Fibroblast of upper back skin (primary cell): ENCODE results near the gene BMPR1B.

Source experiments
- DNase-seq: peaks from one replicate; pipeline ENCODE4 v3.0.0-alpha.2; 2013

The BMPR1B gene

GRCh38 chr4:94968493-94968892 lies 210.7 kb downstream of the BMPR1B start:
- no peak for DNase-seq

- DNase-seq: no peak
Measured at GRCh38 chr4:94970650-94971049, 212.9 kb downstream of the BMPR1B start.

- DNase-seq: peak; percentile 43
Measured at GRCh38 chr4:94974773-94975172, 217.0 kb downstream of the BMPR1B start.

DNA sequence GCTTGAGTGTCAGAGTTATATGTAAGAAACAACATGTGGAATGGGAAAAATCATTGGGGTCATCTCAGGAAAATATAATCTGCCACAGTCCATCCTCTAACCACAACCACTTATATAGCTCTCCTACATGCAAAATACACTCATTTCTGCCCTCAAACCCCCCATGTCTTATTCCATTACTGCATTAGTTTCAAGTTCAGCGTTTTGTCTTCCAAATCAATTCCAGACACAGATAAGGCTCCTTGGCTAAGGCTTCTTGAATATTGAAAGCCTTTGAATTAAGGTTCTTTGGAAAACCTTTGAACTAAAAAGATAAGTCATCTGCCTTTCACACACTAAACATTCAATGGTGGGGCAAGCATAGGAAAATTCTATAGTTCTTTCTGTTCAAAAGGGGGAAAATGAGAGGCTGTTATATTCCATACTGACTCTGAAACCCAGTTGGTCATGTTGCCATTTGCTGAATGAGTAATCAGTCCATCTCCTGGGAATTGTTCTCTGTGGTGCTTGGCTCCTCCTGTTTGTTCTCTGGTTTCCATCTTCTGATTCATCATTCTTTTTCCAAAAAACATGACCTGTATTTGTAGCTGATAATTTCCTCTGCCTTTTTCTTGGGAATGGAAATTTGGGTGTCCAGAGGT lies 218.7 kb downstream of the BMPR1B start:
- peak; percentile 94 for DNase-seq

GRCh38 chr4:94978904-94979303 lies 221.1 kb downstream of the BMPR1B start:
- peak; percentile 81 for DNase-seq

GRCh38 chr4:94979621-94980020 lies 221.9 kb downstream of the BMPR1B start:
- DNase-seq: peak; percentile 24

DNA sequence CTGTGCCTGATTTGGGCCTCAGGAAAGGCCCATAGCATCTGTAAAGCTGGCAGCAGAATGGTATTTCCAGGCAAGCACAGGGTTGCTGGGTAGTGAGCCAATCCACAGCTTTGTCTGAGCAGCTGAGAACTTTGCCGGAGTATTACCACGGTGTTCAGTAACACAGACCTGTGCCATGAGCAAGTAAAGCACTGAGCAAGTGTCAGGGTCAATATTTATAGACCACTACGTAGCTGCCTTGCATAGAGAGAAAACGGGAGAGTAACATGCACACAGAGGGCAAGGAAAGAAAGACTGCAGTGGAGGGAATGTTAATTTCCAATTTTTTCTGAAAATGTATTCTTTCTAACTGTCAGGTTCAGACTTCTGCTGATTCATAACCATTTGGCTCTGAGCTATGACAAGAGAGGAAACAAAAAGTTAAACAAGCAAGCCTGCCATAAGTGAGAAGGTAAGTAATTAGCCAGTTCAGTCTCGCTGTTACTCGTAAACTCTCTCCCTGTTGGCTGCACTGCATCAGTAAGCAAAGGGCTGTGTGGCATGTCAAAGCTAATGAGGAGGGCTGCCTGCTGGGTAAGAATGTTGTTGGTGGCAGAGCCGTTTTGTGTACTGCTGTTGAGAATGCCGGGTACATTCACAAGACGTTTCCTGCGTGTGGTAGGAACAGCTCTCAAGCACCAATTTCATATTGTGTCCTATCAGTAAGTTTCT lies 238.1 kb downstream of the BMPR1B start:
- DNase-seq: no peak

DNA sequence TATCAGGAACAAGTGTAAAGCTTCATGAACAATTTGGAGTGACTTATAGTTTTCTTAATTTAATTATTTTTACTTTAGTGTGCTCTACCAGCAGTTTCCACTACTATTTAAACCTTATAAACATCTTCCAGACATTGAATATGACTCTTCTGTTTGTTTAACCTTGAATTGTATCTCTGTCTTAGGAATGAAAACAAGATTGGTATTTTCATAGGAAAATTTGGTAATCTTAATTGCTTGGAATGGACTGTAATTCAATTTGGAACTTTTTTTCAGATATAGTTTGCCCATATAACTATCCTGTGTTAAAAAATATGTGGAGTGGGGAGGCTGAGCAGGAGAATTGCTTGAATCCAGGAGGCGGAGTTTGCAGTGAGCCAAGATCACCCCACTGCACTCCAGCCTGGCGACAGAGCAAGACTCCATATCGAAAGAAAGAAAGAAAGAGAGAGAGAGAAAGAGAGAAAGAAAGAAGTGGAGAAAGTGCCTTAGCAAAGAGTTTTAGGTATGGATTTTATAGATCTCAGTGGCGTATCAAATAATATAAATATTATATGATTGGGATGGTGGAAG lies 242.4 kb downstream of the BMPR1B start:
- no peak for DNase-seq

DNA sequence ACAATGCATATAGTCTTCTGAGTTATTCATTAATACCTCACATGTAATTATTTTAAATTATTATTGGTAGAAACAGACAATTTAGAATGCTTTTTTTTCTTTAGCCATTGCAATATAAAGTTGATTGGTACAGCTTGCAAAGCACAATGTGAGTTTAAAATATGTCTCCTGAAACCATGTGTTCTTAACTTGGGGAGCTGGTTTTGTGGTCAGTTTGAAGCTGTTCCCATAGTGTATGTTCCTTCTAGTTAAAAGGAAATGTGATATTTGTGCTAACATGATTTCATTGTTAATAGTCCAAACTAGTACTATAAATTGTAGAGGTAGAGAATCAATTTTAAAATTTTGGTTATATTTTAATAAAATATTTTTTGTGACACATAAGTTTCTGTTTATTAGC lies 247.2 kb downstream of the BMPR1B start:
- no peak for DNase-seq

DNA sequence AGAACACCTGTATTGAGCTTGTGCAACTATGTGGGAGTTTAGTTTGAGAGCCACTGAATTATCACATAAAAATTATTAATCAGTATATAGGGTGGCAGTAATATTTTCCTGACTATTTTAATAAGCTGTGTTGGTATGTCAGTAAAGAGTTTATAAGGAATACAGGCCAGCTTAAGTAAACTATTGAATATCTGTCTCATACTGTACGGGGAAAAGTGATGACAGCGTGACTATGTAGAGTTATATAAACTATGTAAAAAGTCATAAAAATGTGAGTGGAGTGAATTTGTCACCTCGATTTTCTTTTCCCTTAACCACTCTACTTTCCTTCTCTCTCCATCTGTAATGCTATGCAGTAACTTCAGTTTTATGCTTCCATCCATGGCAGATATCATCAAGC lies 250.2 kb downstream of the BMPR1B start:
- DNase-seq: no peak

DNA sequence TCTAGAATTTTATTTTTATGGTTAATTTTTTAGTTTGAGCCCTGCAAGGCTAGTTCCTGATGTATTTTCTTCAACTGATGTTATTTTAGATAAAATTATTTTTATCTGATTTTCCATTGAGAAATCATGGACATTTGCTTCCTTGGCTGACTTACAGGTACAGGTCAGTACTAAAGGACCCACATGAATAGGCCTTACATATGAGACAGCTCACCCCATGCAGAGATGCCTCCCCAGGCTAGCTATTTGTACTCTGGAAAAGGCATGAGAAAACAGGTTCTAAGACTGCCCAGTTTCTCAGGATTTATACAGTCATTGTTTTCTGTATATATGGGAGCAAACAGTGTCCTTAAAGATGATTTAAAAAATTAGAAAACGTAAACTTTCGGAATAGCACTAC lies 255.5 kb downstream of the BMPR1B start:
- DNase-seq: no peak

GRCh38 chr4:95014068-95014467 lies 256.3 kb downstream of the BMPR1B start:
- DNase-seq: no peak

- DNase-seq: no peak
Measured at GRCh38 chr4:95017305-95018064, 259.7 kb downstream of the BMPR1B start.

- DNase-seq: no peak
Measured at GRCh38 chr4:95018785-95019184, 261.0 kb downstream of the BMPR1B start.

GRCh38 chr4:95020521-95020920 lies 262.8 kb downstream of the BMPR1B start:
- DNase-seq: no peak

- DNase-seq: peak; percentile 61
Measured at GRCh38 chr4:95021099-95021498, 263.3 kb downstream of the BMPR1B start.

DNA sequence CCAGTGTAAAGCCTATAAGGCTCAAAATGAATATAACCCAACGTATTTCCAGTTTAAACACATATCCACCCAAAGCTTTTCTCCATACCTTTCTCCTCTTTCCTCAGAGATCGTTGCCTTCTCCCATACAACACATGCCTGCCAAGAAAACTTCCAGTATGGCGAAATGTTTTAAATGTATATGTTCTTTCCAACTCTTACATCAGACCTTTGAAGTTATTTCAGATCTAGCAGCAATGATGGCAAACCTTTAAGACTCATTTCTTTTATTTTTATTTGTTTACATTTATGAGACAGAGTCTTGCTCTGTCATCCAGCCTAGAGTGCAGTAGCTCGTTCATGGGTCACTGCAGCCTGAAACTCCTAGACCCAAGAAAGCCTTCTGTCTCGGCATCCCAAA lies 265.4 kb downstream of the BMPR1B start:
- DNase-seq: peak; percentile 44

- no peak for DNase-seq
Measured at GRCh38 chr4:95027905-95028618, 270.3 kb downstream of the BMPR1B start.

- peak; percentile 37 for DNase-seq
Measured at GRCh38 chr4:95038791-95039190, 281.0 kb downstream of the BMPR1B start.

- no peak for DNase-seq
Measured at GRCh38 chr4:95044324-95044837, 286.6 kb downstream of the BMPR1B start.

DNA sequence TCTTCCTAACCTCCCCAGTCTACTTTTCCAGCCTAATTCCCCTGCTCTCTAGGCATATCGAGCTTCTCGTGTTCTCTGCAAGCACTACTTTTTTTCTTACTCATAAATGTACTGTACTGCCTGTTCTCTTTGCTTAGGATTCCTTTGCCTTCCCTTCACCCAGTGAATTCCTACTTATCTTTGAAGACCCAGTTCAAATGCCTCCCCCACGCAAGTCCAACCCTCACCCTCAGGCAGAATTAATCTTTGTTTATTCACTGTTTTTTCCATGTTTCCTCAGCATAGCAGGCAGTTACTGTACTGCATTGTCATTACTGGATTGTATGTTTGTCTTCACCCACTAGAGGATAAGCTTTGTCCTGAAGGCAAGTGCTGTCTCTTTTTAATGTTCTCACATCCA lies 287.7 kb downstream of the BMPR1B start:
- DNase-seq: no peak

GRCh38 chr4:95048296-95048695 lies 290.5 kb downstream of the BMPR1B start:
- DNase-seq: peak; percentile 37
